HepG2 (cell line): ENCODE results near the gene GGACT. TPM values are rescaled to one million over a fixed set of nuclear protein-coding genes. Genes with fewer than 3 reads are reported as not detected.

ENCODE experiments used
- EP300 ChIP-seq, 3 experiments: sonication (generic) in 1 of 3; formaldehyde crosslinking in 1 of 3; IDR thresholded peaks; 2 replicates each; pipeline versions ENCODE4 v1.5.1 to v1.6.1; 2011 to 2020; ENCODE audit warnings: low read depth in 2 of 3, low read length in 2 of 3, borderline replicate concordance in 1 of 3, improper control_type of control experiment in 1 of 3, mild to moderate bottlenecking in 1 of 3, missing genetic modification reagents in 1 of 3, moderate library complexity in 1 of 3
- HIC2 ChIP-seq: sonication (generic); formaldehyde crosslinking; IDR thresholded peaks from 2 replicates; pipeline ENCODE4 v1.9.0; 2022; ENCODE audit warnings: low read depth, missing genetic modification reagents
- HINFP ChIP-seq: sonication (generic); formaldehyde crosslinking; IDR thresholded peaks from 2 replicates; pipeline ENCODE4 v1.4.0; 2020; ENCODE audit warnings: low read depth, mild to moderate bottlenecking, missing genetic modification reagents
- HNF4G ChIP-seq, 2 experiments: sonication (generic) in 1 of 2; formaldehyde crosslinking in 1 of 2; IDR thresholded peaks; 2 replicates each; pipeline versions ENCODE4 v1.4.0 to v1.6.1; 2011 to 2020; ENCODE audit warnings: borderline replicate concordance in 2 of 2, low read depth in 2 of 2, mild to moderate bottlenecking in 2 of 2, low read length in 1 of 2, missing genetic modification reagents in 1 of 2, moderate library complexity in 1 of 2
- HOXD1 ChIP-seq: sonication (generic); formaldehyde crosslinking; IDR thresholded peaks from 2 replicates; pipeline ENCODE4 v1.5.0; 2020; ENCODE audit warnings: missing genetic modification reagents
- NFYB ChIP-seq: sonication (generic); formaldehyde crosslinking; IDR thresholded peaks from 2 replicates; pipeline ENCODE4 v1.4.0; 2020; ENCODE audit warnings: missing genetic modification reagents
- NR2F1 ChIP-seq, 2 experiments: fragments of 450-650 bp in 1 of 2; formaldehyde crosslinking in 1 of 2; IDR thresholded peaks; 2 replicates each; pipeline versions ENCODE4 v1.5.0 to v1.6.1; 2016 to 2020; ENCODE audit warnings: mild to moderate bottlenecking in 1 of 2, missing compliant biosample characterization in 1 of 2, missing genetic modification reagents in 1 of 2, moderate library complexity in 1 of 2
- SATB2 ChIP-seq: sonication (generic); formaldehyde crosslinking; IDR thresholded peaks from 2 replicates; pipeline ENCODE4 v1.5.0; 2020; ENCODE audit warnings: missing genetic modification reagents
- SOX5 ChIP-seq: IDR thresholded peaks from 2 replicates; pipeline ENCODE4 v1.6.1; 2016; ENCODE audit warnings: borderline replicate concordance
- TEAD3 ChIP-seq: optimal IDR thresholded peaks from 2 replicates; pipeline ENCODE3; 2016; ENCODE audit warnings: borderline replicate concordance
- TERF1 ChIP-seq: sonication (generic); formaldehyde crosslinking; IDR thresholded peaks from 2 replicates; pipeline ENCODE4 v1.8.0; 2022; ENCODE audit warnings: mild to moderate bottlenecking, missing genetic modification reagents, moderate library complexity
- ZBTB20 ChIP-seq: sonication (generic); formaldehyde crosslinking; IDR thresholded peaks from 2 replicates; pipeline ENCODE4 v1.8.1; 2023; ENCODE audit warnings: missing genetic modification reagents, low read depth, mild to moderate bottlenecking, borderline replicate concordance
- ZBTB3 ChIP-seq: sonication (generic); formaldehyde crosslinking; IDR thresholded peaks from 2 replicates; pipeline ENCODE4 v1.4.0; 2020; ENCODE audit warnings: low read depth, mild to moderate bottlenecking, moderate library complexity, missing genetic modification reagents, borderline replicate concordance
- ZNF124 ChIP-seq: sonication (generic); formaldehyde crosslinking; IDR thresholded peaks from 2 replicates; pipeline ENCODE4 v1.4.0; 2020; ENCODE audit warnings: missing genetic modification reagents
- ZNF569 ChIP-seq: sonication (generic); formaldehyde crosslinking; IDR thresholded peaks from 2 replicates; pipeline ENCODE4 v1.5.0; 2020; ENCODE audit warnings: mild to moderate bottlenecking, missing genetic modification reagents, moderate library complexity, borderline replicate concordance
- ZNF598 ChIP-seq: sonication (generic); formaldehyde crosslinking; IDR thresholded peaks from 2 replicates; pipeline ENCODE4 v1.5.1; 2020; ENCODE audit warnings: mild to moderate bottlenecking, missing genetic modification reagents, borderline replicate concordance
- ZNF687 ChIP-seq: sonication (generic); formaldehyde crosslinking; IDR thresholded peaks from 2 replicates; pipeline ENCODE4 v1.5.1; 2020; ENCODE audit warnings: mild to moderate bottlenecking, missing genetic modification reagents, moderate library complexity
- ZNF883 ChIP-seq: sonication (generic); formaldehyde crosslinking; IDR thresholded peaks from 2 replicates; pipeline ENCODE4 v1.5.1; 2020; ENCODE audit warnings: mild to moderate bottlenecking, missing genetic modification reagents; ENCODE audit errors: not compliant biosample characterization
- polyA plus RNA-seq, 8 experiments: library from polyadenylated mRNA; depleted of rRNA in 3 of 8; stranded (reverse) in 7 of 8; unstranded in 1 of 8; fragments of >200 nt; fragmentation: Illumina TruSeq in 4 of 8; extraction: Trizol in 4 of 8; gene quantifications; 2 replicates each; pipeline versions ENCODE4 v1.2.1 to v1.2.3, GENCODE V29; 2011 to 2016; ENCODE audit warnings: low read depth in 4 of 8, missing spikeins in 1 of 8, mixed read lengths in 1 of 8; ENCODE audit not compliant: insufficient read depth in 1 of 8
- total RNA-seq, 5 experiments: library from RNA; depleted of rRNA; stranded (reverse); fragments of >200 nt; fragmentation: Illumina TruSeq; extraction: Trizol; gene quantifications; 2 replicates each; pipeline ENCODE4 v1.2.3, GENCODE V29; 2016; ENCODE audit warnings: low read depth in 1 of 5

Gene GGACT
- total and polyA plus RNA-seq, 2 of the 13 experiments (the other 11 are each of a cell fraction or from before 2014, with no cell fraction given) = 1.7 to 1.9 TPM

GRCh38 chr13:100525453-100526317 lies 62.9 kb downstream of the GGACT start (continued):
- TF ChIP-seq HINFP = 0 out of 2 replicates have a peak, but pooled peaks have one; percentile 8
- no peak; the same call in 1 of the 2 replicates for TF ChIP-seq SOX5 (CRISPR knock-in tag)
- TF ChIP-seq ZNF569 (CRISPR knock-in tag) = no peak
- no peak for TF ChIP-seq NFYB (CRISPR knock-in tag)
- TF ChIP-seq ZNF687 (CRISPR knock-in tag) = peak; percentile 90
- TF ChIP-seq NR2F1 (CRISPR knock-in tag; IDR thresholded peaks at IDR 0.05) = peak; percentile 88 to 93
- TF ChIP-seq HIC2 = 0 out of 2 replicates have a peak, but pooled peaks have one; percentile 21
- no peak for TF ChIP-seq SATB2 (CRISPR knock-in tag)
- TF ChIP-seq TERF1 (CRISPR knock-in tag) = no peak
- peak; percentile 63; the same call in 1 of the 2 replicates for TF ChIP-seq ZBTB20
- peak; percentile 76 for TF ChIP-seq HNF4G (IDR thresholded peaks at IDR 0.05; ENCODE audit: borderline replicate concordance, low read depth, low read length)
- TF ChIP-seq HNF4G (CRISPR knock-in tag; IDR thresholded peaks at IDR 0.05; ENCODE audit: borderline replicate concordance, low read depth) = no peak
- TF ChIP-seq ZNF883 = no peak
- TF ChIP-seq ZBTB3 (CRISPR knock-in tag) = no peak
- no peak for TF ChIP-seq HOXD1 (CRISPR knock-in tag)
- TF ChIP-seq EP300 (IDR thresholded peaks at IDR 0.05; ENCODE audit: low read depth in 2 of 2, low read length in 2 of 2) = peak in 1 of 2 experiments; percentile 48; a peak in 2 of 4 replicates
- no peak for TF ChIP-seq EP300 (CRISPR knock-in tag; IDR thresholded peaks at IDR 0.05; ENCODE audit: borderline replicate concordance)
- no peak for TF ChIP-seq ZNF124 (CRISPR knock-in tag)
- peak; percentile 61 for TF ChIP-seq TEAD3 (CRISPR knock-in tag)
- no peak for TF ChIP-seq ZNF598 (CRISPR knock-in tag)
